ENCODE measurements around the gene RNF166. TPM values are rescaled to one million over a fixed set of nuclear protein-coding genes. Genes with fewer than 3 reads are reported as not detected.

Gene RNF166
- total RNA-seq, 1 experiment from 2014 or later, result 36.3 TPM

DNA sequence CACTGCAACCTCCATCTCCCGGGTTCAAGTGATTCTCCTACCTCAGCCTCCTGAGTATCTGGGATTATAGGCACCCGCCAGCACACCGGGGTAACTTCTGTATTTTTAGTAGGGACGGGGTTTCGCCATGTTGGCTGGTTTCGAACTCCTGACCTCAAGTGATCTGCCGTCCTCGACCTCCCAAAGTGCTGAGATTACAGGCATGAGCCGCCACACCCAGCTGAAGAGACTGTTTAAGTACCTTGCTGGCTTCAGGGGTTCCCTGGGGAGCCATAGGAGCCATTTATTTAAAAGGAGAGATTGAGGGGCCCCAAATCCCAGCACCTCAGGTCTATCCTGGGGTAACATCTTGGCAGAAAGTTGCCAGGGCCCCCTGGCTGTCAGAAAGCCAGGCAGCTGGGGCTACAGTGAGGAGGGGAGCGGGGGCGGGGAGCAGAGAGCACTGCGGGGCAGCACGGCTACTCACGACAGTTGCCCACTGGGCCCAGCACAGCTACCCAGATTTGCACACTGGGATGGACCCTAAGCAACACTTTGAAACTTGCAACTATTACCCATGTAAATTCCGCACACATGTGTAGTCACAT lies 21.5 kb downstream of the RNF166 start:
- ChIA-PET POLR2A (ENCODE audit: low non-redundant PET) (no interaction called here), CTCF (no interaction called here)
- TF ChIP-seq, protein P1, sequence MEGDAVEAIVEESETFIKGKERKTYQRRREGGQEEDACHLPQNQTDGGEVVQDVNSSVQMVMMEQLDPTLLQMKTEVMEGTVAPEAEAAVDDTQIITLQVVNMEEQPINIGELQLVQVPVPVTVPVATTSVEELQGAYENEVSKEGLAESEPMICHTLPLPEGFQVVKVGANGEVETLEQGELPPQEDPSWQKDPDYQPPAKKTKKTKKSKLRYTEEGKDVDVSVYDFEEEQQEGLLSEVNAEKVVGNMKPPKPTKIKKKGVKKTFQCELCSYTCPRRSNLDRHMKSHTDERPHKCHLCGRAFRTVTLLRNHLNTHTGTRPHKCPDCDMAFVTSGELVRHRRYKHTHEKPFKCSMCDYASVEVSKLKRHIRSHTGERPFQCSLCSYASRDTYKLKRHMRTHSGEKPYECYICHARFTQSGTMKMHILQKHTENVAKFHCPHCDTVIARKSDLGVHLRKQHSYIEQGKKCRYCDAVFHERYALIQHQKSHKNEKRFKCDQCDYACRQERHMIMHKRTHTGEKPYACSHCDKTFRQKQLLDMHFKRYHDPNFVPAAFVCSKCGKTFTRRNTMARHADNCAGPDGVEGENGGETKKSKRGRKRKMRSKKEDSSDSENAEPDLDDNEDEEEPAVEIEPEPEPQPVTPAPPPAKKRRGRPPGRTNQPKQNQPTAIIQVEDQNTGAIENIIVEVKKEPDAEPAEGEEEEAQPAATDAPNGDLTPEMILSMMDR (conservative IDR thresholded peaks at IDR 0.05; ENCODE audit: low read depth, low read length), result no peak
- TF ChIP-seq EZH2 (IDR thresholded peaks at IDR 0.05; ENCODE audit: borderline replicate concordance, low read depth, low read length, poor library complexity, severe bottlenecking), result no peak
- H3K4me3 ChIP-seq (ENCODE audit: low read depth, low read length, poor library complexity, severe bottlenecking), result no peak overlapping the region
- no peaks in the 10 kb centered on the region for H3K9me3 ChIP-seq (ENCODE audit: low read depth, low read length, poor library complexity, severe bottlenecking)
- no peak overlapping the region for H3K27ac ChIP-seq (ENCODE audit: low read depth, low read length, poor library complexity, severe bottlenecking)
- H3K27me3 ChIP-seq (replicated peaks; ENCODE audit: insufficient read depth, low read depth, low read length, poor library complexity), result no peaks in the 10 kb centered on the region
- no TSS peak for BruUV-seq (replicated peaks)
- H3K36me3 ChIP-seq (ENCODE audit: insufficient read depth, low read length, poor library complexity, severe bottlenecking), result no peaks in the 10 kb centered on the region
- no peak for DNase-seq (ENCODE audit: low spot score)
- intact Hi-C loops (cut with micrococcal nuclease; ENCODE audit: unreplicated experiment), result no loop called here
- H3K4me1 ChIP-seq (ENCODE audit: insufficient read depth, low read length, poor library complexity, severe bottlenecking), result peaks cover 6% of the 10 kb centered on the region

DNA sequence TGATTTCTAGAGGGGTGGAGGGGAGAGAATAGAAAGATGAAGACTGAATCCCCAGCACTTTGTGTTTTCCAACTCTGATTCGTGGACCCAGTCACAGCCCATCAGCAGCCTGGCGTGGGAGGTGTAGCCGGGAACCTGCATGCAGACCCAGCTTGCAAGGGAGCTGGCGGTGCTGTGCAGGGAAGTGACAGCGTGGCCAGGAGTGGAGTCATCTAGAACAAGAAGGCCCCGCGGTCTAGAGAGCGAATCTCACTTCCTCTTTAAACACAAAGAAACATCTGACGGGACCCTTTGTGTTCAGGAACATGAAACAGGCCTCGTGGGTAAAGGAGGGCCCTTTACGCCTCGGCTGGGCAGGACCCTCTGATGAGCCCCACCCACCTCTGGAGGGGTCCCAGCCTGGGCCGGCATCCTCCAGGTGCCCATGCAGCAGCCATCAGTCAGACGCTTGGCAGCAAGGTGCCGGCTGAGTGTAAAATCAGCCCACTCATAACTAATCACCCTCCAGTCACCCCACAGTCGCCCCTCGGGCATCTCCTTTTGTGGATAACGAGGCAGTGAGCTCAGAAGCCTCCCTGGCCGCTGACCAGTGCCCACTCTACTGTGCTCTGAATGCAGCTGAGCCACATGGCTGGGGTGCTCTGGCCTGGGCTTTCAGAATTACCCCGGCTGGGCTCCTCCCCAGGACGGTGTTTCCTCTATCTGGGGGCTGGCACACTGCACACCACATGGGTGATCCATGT lies 24.3 kb downstream of the RNF166 start:
- POLR2A ChIA-PET (ENCODE audit: low non-redundant PET), result no interaction called here
- CTCF ChIA-PET, result no interaction called here
- H3K27ac ChIP-seq (ENCODE audit: low read depth, low read length, poor library complexity, severe bottlenecking), result no peak overlapping the region
- BruUV-seq (replicated peaks), result no TSS peak
- H3K9me3 ChIP-seq (ENCODE audit: low read depth, low read length, poor library complexity, severe bottlenecking), result no peaks in the 10 kb centered on the region
- H3K4me3 ChIP-seq (ENCODE audit: low read depth, low read length, poor library complexity, severe bottlenecking), result no peak overlapping the region
- DNase-seq (ENCODE audit: low spot score), result no peak
- TF ChIP-seq EZH2 (IDR thresholded peaks at IDR 0.05; ENCODE audit: borderline replicate concordance, low read depth, low read length, poor library complexity, severe bottlenecking), result no peak
- TF ChIP-seq, protein P1 (conservative IDR thresholded peaks at IDR 0.05; ENCODE audit: low read depth, low read length), result no peak
- H3K27me3 ChIP-seq (replicated peaks; ENCODE audit: insufficient read depth, low read depth, low read length, poor library complexity), result no peaks in the 10 kb centered on the region
- intact Hi-C loops (cut with micrococcal nuclease; ENCODE audit: unreplicated experiment), result no loop called here
- H3K36me3 ChIP-seq (ENCODE audit: insufficient read depth, low read length, poor library complexity, severe bottlenecking), result no peaks in the 10 kb centered on the region
- H3K4me1 ChIP-seq (ENCODE audit: insufficient read depth, low read length, poor library complexity, severe bottlenecking), result peaks cover 6% of the 10 kb centered on the region

DNA sequence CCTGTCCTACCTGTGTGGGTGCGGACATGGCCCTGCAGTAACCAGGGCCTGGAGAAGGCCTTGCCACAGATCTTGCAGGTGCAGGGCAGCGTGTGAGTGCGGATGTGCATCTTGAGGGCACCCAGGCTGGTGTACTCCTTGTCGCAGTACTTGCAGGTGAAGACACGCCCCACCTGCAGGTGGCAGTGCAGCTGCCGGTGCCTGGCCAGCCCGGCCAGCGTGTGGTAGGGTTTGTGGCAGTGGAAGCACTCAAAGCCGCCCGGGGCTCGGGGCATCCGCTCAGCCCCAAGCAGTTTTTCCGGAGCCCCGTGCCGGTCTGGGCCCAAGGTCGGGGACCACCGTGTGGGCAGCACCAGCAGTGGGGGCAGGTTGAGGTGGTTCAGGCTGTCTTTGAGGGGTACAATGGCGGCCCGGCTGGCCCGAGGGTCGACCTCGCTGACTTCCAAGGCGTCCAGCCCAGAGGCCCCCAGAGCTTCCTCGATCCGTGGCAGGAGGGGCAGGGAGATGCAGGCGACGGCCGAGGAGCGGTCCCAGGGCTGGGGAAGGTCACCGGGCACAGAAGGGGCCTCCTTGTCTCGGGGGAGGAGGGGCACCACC lies 25.0 kb downstream of the RNF166 start:
- BruUV-seq (replicated peaks), result no TSS peak
- no peak overlapping the region for H3K4me3 ChIP-seq (ENCODE audit: low read depth, low read length, poor library complexity, severe bottlenecking)
- H3K9me3 ChIP-seq (ENCODE audit: low read depth, low read length, poor library complexity, severe bottlenecking), result no peaks in the 10 kb centered on the region
- no peaks in the 10 kb centered on the region for H3K27me3 ChIP-seq (replicated peaks; ENCODE audit: insufficient read depth, low read depth, low read length, poor library complexity)
- POLR2A ChIA-PET (ENCODE audit: low non-redundant PET), result no interaction called here
- CTCF ChIA-PET, result no interaction called here
- no peaks in the 10 kb centered on the region for H3K36me3 ChIP-seq (ENCODE audit: insufficient read depth, low read length, poor library complexity, severe bottlenecking)
- no peak overlapping the region for H3K27ac ChIP-seq (ENCODE audit: low read depth, low read length, poor library complexity, severe bottlenecking)
- intact Hi-C loops (cut with micrococcal nuclease; ENCODE audit: unreplicated experiment), result no loop called here
- DNase-seq (ENCODE audit: low spot score), result no peak
- H3K4me1 ChIP-seq (ENCODE audit: insufficient read depth, low read length, poor library complexity, severe bottlenecking), result peaks cover 6% of the 10 kb centered on the region
- TF ChIP-seq, protein P1 (conservative IDR thresholded peaks at IDR 0.05; ENCODE audit: low read depth, low read length), result peak; percentile 50
- no peak for TF ChIP-seq EZH2 (IDR thresholded peaks at IDR 0.05; ENCODE audit: borderline replicate concordance, low read depth, low read length, poor library complexity, severe bottlenecking)
